ENCODE results near the gene MRPL55. TPM values are rescaled to one million over a fixed set of nuclear protein-coding genes. Genes with fewer than 3 reads are reported as not detected.

MRPL55 gene
- total and polyA plus RNA-seq, 2 experiments from 2014 or later: 92.4 to 172 TPM

DNA sequence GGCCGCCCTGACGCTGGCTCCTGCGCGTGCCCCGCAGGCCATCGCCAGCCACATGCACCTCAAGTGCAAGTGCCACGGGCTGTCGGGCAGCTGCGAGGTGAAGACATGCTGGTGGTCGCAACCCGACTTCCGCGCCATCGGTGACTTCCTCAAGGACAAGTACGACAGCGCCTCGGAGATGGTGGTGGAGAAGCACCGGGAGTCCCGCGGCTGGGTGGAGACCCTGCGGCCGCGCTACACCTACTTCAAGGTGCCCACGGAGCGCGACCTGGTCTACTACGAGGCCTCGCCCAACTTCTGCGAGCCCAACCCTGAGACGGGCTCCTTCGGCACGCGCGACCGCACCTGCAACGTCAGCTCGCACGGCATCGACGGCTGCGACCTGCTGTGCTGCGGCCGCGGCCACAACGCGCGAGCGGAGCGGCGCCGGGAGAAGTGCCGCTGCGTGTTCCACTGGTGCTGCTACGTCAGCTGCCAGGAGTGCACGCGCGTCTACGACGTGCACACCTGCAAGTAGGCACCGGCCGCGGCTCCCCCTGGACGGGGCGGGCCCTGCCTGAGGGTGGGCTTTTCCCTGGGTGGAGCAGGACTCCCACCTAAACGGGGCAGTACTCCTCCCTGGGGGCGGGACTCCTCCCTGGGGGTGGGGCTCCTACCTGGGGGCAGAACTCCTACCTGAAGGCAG, 50.0 kb downstream of the MRPL55 start:
- H3K79me2 ChIP-seq (replicated peaks; ENCODE audit: insufficient read depth): no peaks in the 10 kb centered on the region
- H3K27me3 ChIP-seq (ENCODE audit: insufficient read depth): peaks cover 89% of the 10 kb centered on the region
- Mint-ChIP-seq H3K9me3 (no peaks in the 10 kb centered on the region; the same call in 2 of the 3 replicates), H3K36me3 (ENCODE audit: low read depth) (peaks cover 4% of the 10 kb centered on the region; the same call in 1 of the 3 replicates), H3K4me3 (peak overlapping the region; percentile 70), H3K27me3 (ENCODE audit: insufficient read depth, low read depth, poor library complexity) (peaks cover 74% of the 10 kb centered on the region), H3K27ac (no peak overlapping the region), H3K4me1 (peaks cover 5% of the 10 kb centered on the region)
- H3K4me1 ChIP-seq (ENCODE audit: insufficient read depth): peaks cover 5% of the 10 kb centered on the region; the same call in 1 of the 2 replicates
- H3K36me3 ChIP-seq (ENCODE audit: insufficient read depth): no peaks in the 10 kb centered on the region
- DNase-seq (ENCODE audit: low spot score) (peak; percentile 42), ATAC-seq (no peak; the same call in 2 of the 3 replicates)
- H3F3A ChIP-seq (replicated peaks; ENCODE audit: low read depth): no peaks in the 10 kb centered on the region
- no peaks in the 10 kb centered on the region for H4K20me1 ChIP-seq (replicated peaks; ENCODE audit: insufficient read depth)
- no peak for TF ChIP-seq ZNF331 (CRISPR knock-in tag; IDR thresholded peaks at IDR 0.05; ENCODE audit: low read depth)
- TF ChIP-seq, protein P1, sequence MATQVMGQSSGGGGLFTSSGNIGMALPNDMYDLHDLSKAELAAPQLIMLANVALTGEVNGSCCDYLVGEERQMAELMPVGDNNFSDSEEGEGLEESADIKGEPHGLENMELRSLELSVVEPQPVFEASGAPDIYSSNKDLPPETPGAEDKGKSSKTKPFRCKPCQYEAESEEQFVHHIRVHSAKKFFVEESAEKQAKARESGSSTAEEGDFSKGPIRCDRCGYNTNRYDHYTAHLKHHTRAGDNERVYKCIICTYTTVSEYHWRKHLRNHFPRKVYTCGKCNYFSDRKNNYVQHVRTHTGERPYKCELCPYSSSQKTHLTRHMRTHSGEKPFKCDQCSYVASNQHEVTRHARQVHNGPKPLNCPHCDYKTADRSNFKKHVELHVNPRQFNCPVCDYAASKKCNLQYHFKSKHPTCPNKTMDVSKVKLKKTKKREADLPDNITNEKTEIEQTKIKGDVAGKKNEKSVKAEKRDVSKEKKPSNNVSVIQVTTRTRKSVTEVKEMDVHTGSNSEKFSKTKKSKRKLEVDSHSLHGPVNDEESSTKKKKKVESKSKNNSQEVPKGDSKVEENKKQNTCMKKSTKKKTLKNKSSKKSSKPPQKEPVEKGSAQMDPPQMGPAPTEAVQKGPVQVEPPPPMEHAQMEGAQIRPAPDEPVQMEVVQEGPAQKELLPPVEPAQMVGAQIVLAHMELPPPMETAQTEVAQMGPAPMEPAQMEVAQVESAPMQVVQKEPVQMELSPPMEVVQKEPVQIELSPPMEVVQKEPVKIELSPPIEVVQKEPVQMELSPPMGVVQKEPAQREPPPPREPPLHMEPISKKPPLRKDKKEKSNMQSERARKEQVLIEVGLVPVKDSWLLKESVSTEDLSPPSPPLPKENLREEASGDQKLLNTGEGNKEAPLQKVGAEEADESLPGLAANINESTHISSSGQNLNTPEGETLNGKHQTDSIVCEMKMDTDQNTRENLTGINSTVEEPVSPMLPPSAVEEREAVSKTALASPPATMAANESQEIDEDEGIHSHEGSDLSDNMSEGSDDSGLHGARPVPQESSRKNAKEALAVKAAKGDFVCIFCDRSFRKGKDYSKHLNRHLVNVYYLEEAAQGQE (IDR thresholded peaks at IDR 0.05; ENCODE audit: unreplicated experiment): no peak
- TF ChIP-seq POLR2AphosphoS5 (IDR thresholded peaks at IDR 0.05; ENCODE audit: low read depth): no peak
- TF ChIP-seq STAT1 (IDR thresholded peaks at IDR 0.05; ENCODE audit: unreplicated experiment): no peak
- TF ChIP-seq, protein P2, sequence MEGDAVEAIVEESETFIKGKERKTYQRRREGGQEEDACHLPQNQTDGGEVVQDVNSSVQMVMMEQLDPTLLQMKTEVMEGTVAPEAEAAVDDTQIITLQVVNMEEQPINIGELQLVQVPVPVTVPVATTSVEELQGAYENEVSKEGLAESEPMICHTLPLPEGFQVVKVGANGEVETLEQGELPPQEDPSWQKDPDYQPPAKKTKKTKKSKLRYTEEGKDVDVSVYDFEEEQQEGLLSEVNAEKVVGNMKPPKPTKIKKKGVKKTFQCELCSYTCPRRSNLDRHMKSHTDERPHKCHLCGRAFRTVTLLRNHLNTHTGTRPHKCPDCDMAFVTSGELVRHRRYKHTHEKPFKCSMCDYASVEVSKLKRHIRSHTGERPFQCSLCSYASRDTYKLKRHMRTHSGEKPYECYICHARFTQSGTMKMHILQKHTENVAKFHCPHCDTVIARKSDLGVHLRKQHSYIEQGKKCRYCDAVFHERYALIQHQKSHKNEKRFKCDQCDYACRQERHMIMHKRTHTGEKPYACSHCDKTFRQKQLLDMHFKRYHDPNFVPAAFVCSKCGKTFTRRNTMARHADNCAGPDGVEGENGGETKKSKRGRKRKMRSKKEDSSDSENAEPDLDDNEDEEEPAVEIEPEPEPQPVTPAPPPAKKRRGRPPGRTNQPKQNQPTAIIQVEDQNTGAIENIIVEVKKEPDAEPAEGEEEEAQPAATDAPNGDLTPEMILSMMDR (conservative IDR thresholded peaks at IDR 0.05; ENCODE audit: low read depth in 2 of 2): no peak
- TF ChIP-seq CREB1 (CRISPR knock-in tag; IDR thresholded peaks at IDR 0.05; ENCODE audit: low read depth): peak; percentile 33; the same call in 1 of the 2 replicates
- TF ChIP-seq, protein P3, sequence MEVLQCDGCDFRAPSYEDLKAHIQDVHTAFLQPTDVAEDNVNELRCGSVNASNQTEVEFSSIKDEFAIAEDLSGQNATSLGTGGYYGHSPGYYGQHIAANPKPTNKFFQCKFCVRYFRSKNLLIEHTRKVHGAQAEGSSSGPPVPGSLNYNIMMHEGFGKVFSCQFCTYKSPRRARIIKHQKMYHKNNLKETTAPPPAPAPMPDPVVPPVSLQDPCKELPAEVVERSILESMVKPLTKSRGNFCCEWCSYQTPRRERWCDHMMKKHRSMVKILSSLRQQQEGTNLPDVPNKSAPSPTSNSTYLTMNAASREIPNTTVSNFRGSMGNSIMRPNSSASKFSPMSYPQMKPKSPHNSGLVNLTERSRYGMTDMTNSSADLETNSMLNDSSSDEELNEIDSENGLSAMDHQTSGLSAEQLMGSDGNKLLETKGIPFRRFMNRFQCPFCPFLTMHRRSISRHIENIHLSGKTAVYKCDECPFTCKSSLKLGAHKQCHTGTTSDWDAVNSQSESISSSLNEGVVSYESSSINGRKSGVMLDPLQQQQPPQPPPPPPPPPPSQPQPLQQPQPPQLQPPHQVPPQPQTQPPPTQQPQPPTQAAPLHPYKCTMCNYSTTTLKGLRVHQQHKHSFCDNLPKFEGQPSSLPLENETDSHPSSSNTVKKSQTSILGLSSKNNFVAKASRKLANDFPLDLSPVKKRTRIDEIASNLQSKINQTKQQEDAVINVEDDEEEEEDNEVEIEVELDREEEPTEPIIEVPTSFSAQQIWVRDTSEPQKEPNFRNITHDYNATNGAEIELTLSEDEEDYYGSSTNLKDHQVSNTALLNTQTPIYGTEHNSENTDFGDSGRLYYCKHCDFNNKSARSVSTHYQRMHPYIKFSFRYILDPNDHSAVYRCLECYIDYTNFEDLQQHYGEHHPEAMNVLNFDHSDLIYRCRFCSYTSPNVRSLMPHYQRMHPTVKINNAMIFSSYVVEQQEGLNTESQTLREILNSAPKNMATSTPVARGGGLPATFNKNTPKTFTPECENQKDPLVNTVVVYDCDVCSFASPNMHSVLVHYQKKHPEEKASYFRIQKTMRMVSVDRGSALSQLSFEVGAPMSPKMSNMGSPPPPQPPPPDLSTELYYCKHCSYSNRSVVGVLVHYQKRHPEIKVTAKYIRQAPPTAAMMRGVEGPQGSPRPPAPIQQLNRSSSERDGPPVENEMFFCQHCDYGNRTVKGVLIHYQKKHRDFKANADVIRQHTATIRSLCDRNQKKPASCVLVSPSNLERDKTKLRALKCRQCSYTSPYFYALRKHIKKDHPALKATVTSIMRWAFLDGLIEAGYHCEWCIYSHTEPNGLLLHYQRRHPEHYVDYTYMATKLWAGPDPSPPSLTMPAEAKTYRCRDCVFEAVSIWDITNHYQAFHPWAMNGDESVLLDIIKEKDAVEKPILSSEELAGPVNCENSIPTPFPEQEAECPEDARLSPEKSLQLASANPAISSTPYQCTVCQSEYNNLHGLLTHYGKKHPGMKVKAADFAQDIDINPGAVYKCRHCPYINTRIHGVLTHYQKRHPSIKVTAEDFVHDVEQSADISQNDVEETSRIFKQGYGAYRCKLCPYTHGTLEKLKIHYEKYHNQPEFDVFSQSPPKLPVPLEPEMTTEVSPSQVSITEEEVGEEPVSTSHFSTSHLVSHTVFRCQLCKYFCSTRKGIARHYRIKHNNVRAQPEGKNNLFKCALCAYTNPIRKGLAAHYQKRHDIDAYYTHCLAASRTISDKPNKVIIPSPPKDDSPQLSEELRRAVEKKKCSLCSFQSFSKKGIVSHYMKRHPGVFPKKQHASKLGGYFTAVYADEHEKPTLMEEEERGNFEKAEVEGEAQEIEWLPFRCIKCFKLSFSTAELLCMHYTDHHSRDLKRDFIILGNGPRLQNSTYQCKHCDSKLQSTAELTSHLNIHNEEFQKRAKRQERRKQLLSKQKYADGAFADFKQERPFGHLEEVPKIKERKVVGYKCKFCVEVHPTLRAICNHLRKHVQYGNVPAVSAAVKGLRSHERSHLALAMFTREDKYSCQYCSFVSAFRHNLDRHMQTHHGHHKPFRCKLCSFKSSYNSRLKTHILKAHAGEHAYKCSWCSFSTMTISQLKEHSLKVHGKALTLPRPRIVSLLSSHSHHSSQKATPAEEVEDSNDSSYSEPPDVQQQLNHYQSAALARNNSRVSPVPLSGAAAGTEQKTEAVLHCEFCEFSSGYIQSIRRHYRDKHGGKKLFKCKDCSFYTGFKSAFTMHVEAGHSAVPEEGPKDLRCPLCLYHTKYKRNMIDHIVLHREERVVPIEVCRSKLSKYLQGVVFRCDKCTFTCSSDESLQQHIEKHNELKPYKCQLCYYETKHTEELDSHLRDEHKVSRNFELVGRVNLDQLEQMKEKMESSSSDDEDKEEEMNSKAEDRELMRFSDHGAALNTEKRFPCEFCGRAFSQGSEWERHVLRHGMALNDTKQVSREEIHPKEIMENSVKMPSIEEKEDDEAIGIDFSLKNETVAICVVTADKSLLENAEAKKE (CRISPR knock-in tag; IDR thresholded peaks at IDR 0.05): no peak
- TF ChIP-seq EZH2phosphoT487 (IDR thresholded peaks at IDR 0.05; ENCODE audit: unreplicated experiment): no peak
- TF ChIP-seq, protein P4, sequence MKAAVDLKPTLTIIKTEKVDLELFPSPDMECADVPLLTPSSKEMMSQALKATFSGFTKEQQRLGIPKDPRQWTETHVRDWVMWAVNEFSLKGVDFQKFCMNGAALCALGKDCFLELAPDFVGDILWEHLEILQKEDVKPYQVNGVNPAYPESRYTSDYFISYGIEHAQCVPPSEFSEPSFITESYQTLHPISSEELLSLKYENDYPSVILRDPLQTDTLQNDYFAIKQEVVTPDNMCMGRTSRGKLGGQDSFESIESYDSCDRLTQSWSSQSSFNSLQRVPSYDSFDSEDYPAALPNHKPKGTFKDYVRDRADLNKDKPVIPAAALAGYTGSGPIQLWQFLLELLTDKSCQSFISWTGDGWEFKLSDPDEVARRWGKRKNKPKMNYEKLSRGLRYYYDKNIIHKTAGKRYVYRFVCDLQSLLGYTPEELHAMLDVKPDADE (IDR thresholded peaks at IDR 0.05): no peak
- TF ChIP-seq JUNB (IDR thresholded peaks at IDR 0.05; ENCODE audit: unreplicated experiment): no peak
- peak; percentile 53 for TF ChIP-seq EZH2 (IDR thresholded peaks at IDR 0.05; ENCODE audit: low read depth, unreplicated experiment)
- no peak for TF ChIP-seq NANOG (IDR thresholded peaks at IDR 0.05; ENCODE audit: borderline replicate concordance)
- TF ChIP-seq ZNF114 (CRISPR knock-in tag; IDR thresholded peaks at IDR 0.05): no peak
- no peaks in the 10 kb centered on the region for H3K9me2 ChIP-seq (ENCODE audit: insufficient read depth)
- H3K27ac ChIP-seq (ENCODE audit: low read depth): no peak overlapping the region
- H3K4me2 ChIP-seq: peak overlapping the region; percentile 75
- H3K4me3 ChIP-seq: peak overlapping the region; percentile 90
- peak overlapping the region; percentile 90; the same call in 1 of the 2 replicates for H2AFZ ChIP-seq

Measured in GM23338 (cell line).